ENCODE results near the gene WDR91. TPM values are rescaled to one million over a fixed set of nuclear protein-coding genes. Genes with fewer than 3 reads are reported as not detected.

WDR91 gene
- total and polyA plus RNA-seq, 4 donors: 12.6 to 41.4 (median 27.2) TPM

GRCh38 chr7:135168001-135168400, 43.3 kb downstream of the WDR91 start:
- H3K4me3 ChIP-seq (ENCODE audit: low read length in 2 of 2): no peak overlapping the region
- DNase-seq (peak in 1 of 2 donors; percentile 74), ATAC-seq (ENCODE audit: low FRiP score) (no peak)
- no peaks in the 10 kb centered on the region for H3K9me3 ChIP-seq (ENCODE audit: control insufficient read depth, low read length)
- H3K27ac ChIP-seq (ENCODE audit: low read depth in 1 of 2, low read length in 2 of 2): no peak overlapping the region
- no peaks in the 10 kb centered on the region for H3K36me3 ChIP-seq (ENCODE audit: control insufficient read depth in 1 of 2, insufficient read depth in 2 of 2, low read length in 1 of 2)
- no peaks in the 10 kb centered on the region for H3K27me3 ChIP-seq (ENCODE audit: control insufficient read depth in 1 of 2, insufficient read depth in 2 of 2, low read length in 1 of 2)
- 50 to 68% methylated on average over 7 to 9 of the region's 9 CpGs for whole genome bisulfite sequencing, 2 donors
- peaks cover 2 to 13% of the 10 kb centered on the region in 2 donors for H3K4me1 ChIP-seq (ENCODE audit: control insufficient read depth in 1 of 2, insufficient read depth in 2 of 2, low read length in 2 of 2)
- intact Hi-C loops (cut with DNase I): loop anchor here (2.0 to 10.0 kb wide), 3 partner anchors 181 to 477 kb away; partner anchors contain the start of gene AGBL3 (in 1 of the 2)

- WGBS, 2 donors: 77 to 83% methylated on average over 12 of the region's 12 CpGs
- ATAC-seq (ENCODE audit: low FRiP score) (no peak), DNase-seq (no peak)
- no peaks in the 10 kb centered on the region for H3K9me3 ChIP-seq (ENCODE audit: control insufficient read depth, low read length)
- no peaks in the 10 kb centered on the region for H3K36me3 ChIP-seq (ENCODE audit: control insufficient read depth in 1 of 2, insufficient read depth in 2 of 2, low read length in 1 of 2)
- intact Hi-C loops (cut with DNase I): loop anchor here in 1 of 2 donors (5.0 to 10.0 kb wide), 2 partner anchors 180 to 383 kb away; partner anchors contain the start of gene AGBL3
- no peaks in the 10 kb centered on the region for H3K27me3 ChIP-seq (ENCODE audit: control insufficient read depth in 1 of 2, insufficient read depth in 2 of 2, low read length in 1 of 2)
- no peak overlapping the region for H3K4me3 ChIP-seq (ENCODE audit: low read length in 2 of 2)
- peaks cover 2 to 13% of the 10 kb centered on the region in 2 donors for H3K4me1 ChIP-seq (ENCODE audit: control insufficient read depth in 1 of 2, insufficient read depth in 2 of 2, low read length in 2 of 2)
- no peak overlapping the region for H3K27ac ChIP-seq (ENCODE audit: low read depth in 1 of 2, low read length in 2 of 2)
These were observed 43.9 kb downstream of the WDR91 start for GRCh38 chr7:135167365-135167917.

GRCh38 chr7:135166338-135166990, 44.9 kb downstream of the WDR91 start:
- ATAC-seq (ENCODE audit: low FRiP score): no peak
- no peaks in the 10 kb centered on the region for H3K27me3 ChIP-seq (ENCODE audit: control insufficient read depth in 1 of 2, insufficient read depth in 2 of 2, low read length in 1 of 2)
- no peak overlapping the region for H3K4me3 ChIP-seq (ENCODE audit: low read length in 2 of 2)
- H3K4me1 ChIP-seq (ENCODE audit: control insufficient read depth in 1 of 2, insufficient read depth in 2 of 2, low read length in 2 of 2): peaks cover 2 to 13% of the 10 kb centered on the region in 2 donors
- WGBS, 2 donors: 79 to 87% methylated on average over 17 to 18 of the region's 18 CpGs
- DNase-seq: no peak
- no peaks in the 10 kb centered on the region for H3K9me3 ChIP-seq (ENCODE audit: control insufficient read depth, low read length)
- intact Hi-C loops (cut with DNase I): loop anchor here in 1 of 2 donors (5.0 to 10.0 kb wide), 2 partner anchors 179 to 382 kb away; partner anchors contain the start of gene AGBL3
- H3K36me3 ChIP-seq (ENCODE audit: control insufficient read depth in 1 of 2, insufficient read depth in 2 of 2, low read length in 1 of 2): no peaks in the 10 kb centered on the region
- H3K27ac ChIP-seq (ENCODE audit: low read depth in 1 of 2, low read length in 2 of 2): no peak overlapping the region

DNA sequence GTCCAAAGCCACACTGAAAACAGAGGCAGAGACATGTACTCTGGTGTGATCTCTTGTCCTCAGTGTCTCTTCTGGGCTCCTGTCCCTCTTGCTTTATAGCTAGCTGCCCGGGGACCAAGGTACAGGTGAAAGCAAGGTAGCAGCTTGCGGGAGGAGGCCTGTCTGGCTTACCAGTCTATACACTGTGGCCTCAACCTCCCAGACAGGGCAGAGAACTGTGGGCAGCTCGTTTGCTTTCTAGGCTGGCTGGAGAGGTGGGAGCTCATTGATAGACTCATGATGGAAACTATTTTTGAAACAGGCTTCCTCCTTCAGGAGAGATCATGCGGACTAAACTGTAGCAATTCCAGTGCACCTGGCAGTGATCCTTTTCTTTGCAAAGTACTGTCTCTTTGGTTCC, 45.5 kb downstream of the WDR91 start:
- DNase-seq (no peak), ATAC-seq (ENCODE audit: low FRiP score) (no peak)
- Histone ChIP-seq H3K27me3 (ENCODE audit: control insufficient read depth in 1 of 2, insufficient read depth in 2 of 2, low read length in 1 of 2) (no peaks in the 10 kb centered on the region), H3K4me1 (ENCODE audit: control insufficient read depth in 1 of 2, insufficient read depth in 2 of 2, low read length in 2 of 2) (peaks cover 2 to 15% of the 10 kb centered on the region in 2 donors), H3K27ac (ENCODE audit: low read depth in 1 of 2, low read length in 2 of 2) (no peak overlapping the region), H3K9me3 (ENCODE audit: control insufficient read depth, low read length) (no peaks in the 10 kb centered on the region), H3K4me3 (ENCODE audit: low read length in 2 of 2) (no peak overlapping the region), H3K36me3 (ENCODE audit: control insufficient read depth in 1 of 2, insufficient read depth in 2 of 2, low read length in 1 of 2) (no peaks in the 10 kb centered on the region)
- intact Hi-C loops (cut with DNase I): loop anchor here in 1 of 2 donors (5.0 to 10.0 kb wide), 2 partner anchors 179 to 381 kb away; partner anchors contain the start of gene AGBL3
- 70 to 83% methylated on average over 4 of the region's 4 CpGs for WGBS, 2 donors

GRCh38 chr7:135164357-135165061, 46.8 kb downstream of the WDR91 start:
- Histone ChIP-seq H3K36me3 (ENCODE audit: control insufficient read depth in 1 of 2, insufficient read depth in 2 of 2, low read length in 1 of 2) (no peaks in the 10 kb centered on the region), H3K4me3 (ENCODE audit: low read length in 2 of 2) (no peak overlapping the region), H3K9me3 (ENCODE audit: control insufficient read depth, low read length) (no peaks in the 10 kb centered on the region), H3K27ac (ENCODE audit: low read depth in 1 of 2, low read length in 2 of 2) (no peak overlapping the region), H3K27me3 (ENCODE audit: control insufficient read depth in 1 of 2, insufficient read depth in 2 of 2, low read length in 1 of 2) (no peaks in the 10 kb centered on the region), H3K4me1 (ENCODE audit: control insufficient read depth in 1 of 2, insufficient read depth in 2 of 2, low read length in 2 of 2) (peaks cover 2 to 15% of the 10 kb centered on the region in 2 donors)
- 79 to 81% methylated on average over 17 to 18 of the region's 18 CpGs for WGBS, 2 donors
- no peak for ATAC-seq (ENCODE audit: low FRiP score)
- peak in 1 of 2 donors; percentile 82 for DNase-seq
- intact Hi-C loops (cut with DNase I): loop anchor here in 1 of 2 donors (5.0 to 10.0 kb wide), 2 partner anchors 177 to 380 kb away; partner anchors contain the start of gene AGBL3

DNA sequence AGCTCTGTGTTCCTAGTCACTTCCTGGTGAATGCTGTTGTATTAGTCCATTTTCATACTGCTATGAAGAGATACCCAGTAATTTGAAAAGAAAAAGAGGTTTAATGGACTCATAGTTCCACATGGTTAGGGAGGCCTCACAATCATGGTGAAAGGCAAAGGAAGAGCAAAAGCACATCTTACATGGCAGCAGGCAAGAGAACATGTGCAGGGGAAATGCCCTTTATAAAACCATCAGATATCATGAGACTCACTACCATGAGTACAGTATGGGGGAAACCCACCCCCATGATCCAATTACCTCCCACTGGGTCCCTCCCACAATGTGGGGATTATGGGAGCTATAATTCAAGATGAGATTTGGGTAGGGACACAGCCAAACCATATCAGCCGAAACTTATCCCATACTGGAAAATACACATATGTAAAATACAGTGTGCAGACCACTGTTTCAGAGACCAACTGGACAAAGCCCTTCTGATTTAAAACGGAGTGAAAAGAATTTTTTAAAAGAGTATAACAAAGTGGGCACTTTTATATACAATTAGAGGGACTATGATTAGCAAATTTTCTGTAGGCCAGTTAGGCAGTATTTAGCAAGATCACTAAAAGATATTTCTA, 48.8 kb downstream of the WDR91 start:
- Histone ChIP-seq H3K4me1 (ENCODE audit: control insufficient read depth in 1 of 2, insufficient read depth in 2 of 2, low read length in 2 of 2) (peaks cover 0 to 9% of the 10 kb centered on the region in 2 donors), H3K4me3 (ENCODE audit: low read length in 2 of 2) (no peak overlapping the region), H3K36me3 (ENCODE audit: control insufficient read depth in 1 of 2, insufficient read depth in 2 of 2, low read length in 1 of 2) (no peaks in the 10 kb centered on the region), H3K27ac (ENCODE audit: low read depth in 1 of 2, low read length in 2 of 2) (no peak overlapping the region), H3K9me3 (ENCODE audit: control insufficient read depth, low read length) (no peaks in the 10 kb centered on the region), H3K27me3 (ENCODE audit: control insufficient read depth in 1 of 2, insufficient read depth in 2 of 2, low read length in 1 of 2) (no peaks in the 10 kb centered on the region)
- intact Hi-C loops (cut with DNase I): loop anchor here in 1 of 2 donors (10.0 kb wide), 1 partner anchor 378 kb away; no protein-coding TSS in a partner anchor
- 92 to 97% methylated on average over 2 of the region's 2 CpGs for WGBS, 2 donors
- DNase-seq: no peak
- ATAC-seq (ENCODE audit: low FRiP score): no peak

DNA sequence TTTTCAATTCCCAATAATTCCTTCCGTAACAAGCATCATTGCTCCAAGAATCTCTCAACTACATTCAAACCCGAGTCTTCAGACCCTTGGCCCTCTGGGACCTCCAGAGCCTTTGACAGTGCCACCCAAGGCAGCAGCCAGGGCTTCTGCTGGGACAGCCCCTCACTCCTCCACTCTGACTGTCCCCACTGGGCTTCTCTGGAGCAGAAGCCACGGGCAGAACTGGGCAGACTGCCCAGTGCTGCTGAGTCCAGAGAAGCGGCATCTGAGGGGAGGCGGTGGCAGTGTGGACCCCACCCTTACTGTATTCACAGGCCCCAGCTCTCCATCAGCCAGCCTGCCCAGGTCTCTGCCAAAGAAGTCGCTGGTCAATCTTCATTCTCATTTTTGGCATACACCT, 49.7 kb downstream of the WDR91 start:
- Histone ChIP-seq H3K9me3 (ENCODE audit: control insufficient read depth, low read length) (no peaks in the 10 kb centered on the region), H3K27ac (ENCODE audit: low read depth in 1 of 2, low read length in 2 of 2) (no peak overlapping the region), H3K4me3 (ENCODE audit: low read length in 2 of 2) (no peak overlapping the region), H3K36me3 (ENCODE audit: control insufficient read depth in 1 of 2, insufficient read depth in 2 of 2, low read length in 1 of 2) (no peaks in the 10 kb centered on the region), H3K4me1 (ENCODE audit: control insufficient read depth in 1 of 2, insufficient read depth in 2 of 2, low read length in 2 of 2) (peaks cover 0 to 9% of the 10 kb centered on the region in 2 donors), H3K27me3 (ENCODE audit: control insufficient read depth in 1 of 2, insufficient read depth in 2 of 2, low read length in 1 of 2) (no peaks in the 10 kb centered on the region)
- 77 to 80% methylated on average over 6 of the region's 6 CpGs for WGBS, 2 donors
- DNase-seq: no peak
- no peak for ATAC-seq (ENCODE audit: low FRiP score)
- intact Hi-C loops (cut with DNase I): loop anchor here in 1 of 2 donors (10.0 kb wide), 1 partner anchor 377 kb away; no protein-coding TSS in a partner anchor
